HuH-7.5 (cell line): ENCODE results near the gene SLC35G6.

Experiments
- DNase-seq: peaks from one replicate; pipeline ENCODE4 v3.0.0; 2011; ENCODE audit warnings: low spot score

Gene SLC35G6

GRCh38 chr17:7508145-7508544 is 26.9 kb downstream of the SLC35G6 start:
- no peak for DNase-seq

- no peak for DNase-seq
Measured at GRCh38 chr17:7508846-7509245, 27.6 kb downstream of the SLC35G6 start.

- no peak for DNase-seq
Measured at GRCh38 chr17:7509937-7510336, 28.7 kb downstream of the SLC35G6 start.

GRCh38 chr17:7511108-7511507 is 29.9 kb downstream of the SLC35G6 start:
- no peak for DNase-seq

GRCh38 chr17:7512105-7512504 is 30.9 kb downstream of the SLC35G6 start:
- DNase-seq: no peak

GRCh38 chr17:7512824-7513540 is 31.7 kb downstream of the SLC35G6 start:
- DNase-seq: no peak

GRCh38 chr17:7513850-7514419 is 32.7 kb downstream of the SLC35G6 start:
- DNase-seq: no peak

GRCh38 chr17:7515911-7516610 is 34.8 kb downstream of the SLC35G6 start:
- DNase-seq: no peak

GRCh38 chr17:7523033-7523432 is 41.8 kb downstream of the SLC35G6 start:
- no peak for DNase-seq

- DNase-seq: no peak
Measured at GRCh38 chr17:7528842-7529241, 47.6 kb downstream of the SLC35G6 start.

- DNase-seq: no peak
Measured at GRCh38 chr17:7530023-7530900, 49.0 kb downstream of the SLC35G6 start.
